ENCODE measurements around the gene CREB5.
A peak's percentile ranks its signal among the peaks of the same experiment; 100 is the strongest.

The CREB5 gene

GRCh38 chr7:28675429-28675828 lies 263.1 kb downstream of the CREB5 start:
- no peak for DNase-seq

- no peak for DNase-seq
Measured at GRCh38 chr7:28677668-28678067, 265.4 kb downstream of the CREB5 start.

- DNase-seq = no peak
Measured at GRCh38 chr7:28678431-28678965, 266.2 kb downstream of the CREB5 start.

- DNase-seq = no peak
Measured at GRCh38 chr7:28681693-28682310, 269.5 kb downstream of the CREB5 start.

GRCh38 chr7:28682801-28683200 lies 270.5 kb downstream of the CREB5 start:
- no peak for DNase-seq

- peak in 4 of 56 donors; percentile 11 to 62 (median 50) for DNase-seq
Measured at GRCh38 chr7:28684650-28685241, 272.4 kb downstream of the CREB5 start.

- DNase-seq = peak in 37 of 56 donors; percentile 9 to 79 (median 50)
Measured at GRCh38 chr7:28685242-28685643, 272.9 kb downstream of the CREB5 start.

GRCh38 chr7:28685644-28686417 lies 273.5 kb downstream of the CREB5 start:
- peak; percentile 47 to 98 (median 89) for DNase-seq

- peak in 18 of 56 donors; percentile 1 to 68 (median 21) for DNase-seq
Measured at GRCh38 chr7:28686418-28686800, 274.1 kb downstream of the CREB5 start.

GRCh38 chr7:28687537-28687936 lies 275.2 kb downstream of the CREB5 start:
- DNase-seq = no peak

GRCh38 chr7:28688174-28688573 lies 275.9 kb downstream of the CREB5 start:
- DNase-seq = no peak

- DNase-seq = no peak
Measured at GRCh38 chr7:28688651-28689050, 276.3 kb downstream of the CREB5 start.

GRCh38 chr7:28695300-28696295 lies 283.3 kb downstream of the CREB5 start:
- DNase-seq = peak in 4 of 56 donors; percentile 2 to 31 (median 10)

- DNase-seq = no peak
Measured at GRCh38 chr7:28697913-28698563, 285.7 kb downstream of the CREB5 start.

- no peak for DNase-seq
Measured at GRCh38 chr7:28698840-28699239, 286.5 kb downstream of the CREB5 start.

GRCh38 chr7:28700096-28700495 lies 287.8 kb downstream of the CREB5 start:
- DNase-seq = no peak

- no peak for DNase-seq
Measured at GRCh38 chr7:28700790-28701203, 288.5 kb downstream of the CREB5 start.

- DNase-seq = no peak
Measured at GRCh38 chr7:28701731-28702130, 289.4 kb downstream of the CREB5 start.

- no peak for DNase-seq
Measured at GRCh38 chr7:28702171-28702570, 289.9 kb downstream of the CREB5 start.

GRCh38 chr7:28703037-28703765 lies 290.9 kb downstream of the CREB5 start:
- no peak for DNase-seq

Data from amygdala (tissue), 56 donors.